Measurements from ENCODE around the gene VSX1.

The VSX1 gene

DNA sequence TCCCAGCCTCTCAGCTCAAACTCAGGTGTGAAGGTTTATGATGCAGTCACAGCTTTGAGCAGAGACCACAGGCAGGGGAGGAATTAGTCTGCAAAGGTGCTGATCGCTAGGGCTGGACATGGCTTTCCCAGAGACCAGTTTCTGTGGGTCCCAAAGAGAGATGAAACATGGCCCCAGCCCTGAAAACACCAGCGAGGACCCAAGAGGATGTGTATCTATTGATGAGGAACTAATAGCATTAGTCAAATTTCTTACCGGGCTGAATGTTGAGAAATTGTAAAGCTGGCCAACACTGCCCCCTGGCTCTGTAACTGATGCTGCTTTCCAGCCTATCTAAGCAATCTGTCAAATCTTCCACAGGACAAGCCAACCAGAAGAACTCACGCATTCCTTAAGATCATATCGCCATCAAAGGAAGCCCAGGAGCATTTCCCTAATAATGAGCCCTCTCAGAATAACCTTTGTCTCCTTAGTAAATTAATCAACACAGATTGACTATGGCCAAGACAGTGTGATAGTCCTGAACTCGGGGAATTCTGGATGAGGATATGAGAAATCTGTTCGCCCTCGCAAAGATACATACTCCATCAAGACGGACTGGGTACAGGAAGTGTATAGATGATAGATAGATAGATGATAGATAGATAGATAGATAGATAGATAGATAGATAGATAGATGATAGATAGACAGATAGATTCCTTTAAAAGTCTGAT is 16.2 kb downstream of the VSX1 start:
- DNase-seq, result peak; percentile 42

DNA sequence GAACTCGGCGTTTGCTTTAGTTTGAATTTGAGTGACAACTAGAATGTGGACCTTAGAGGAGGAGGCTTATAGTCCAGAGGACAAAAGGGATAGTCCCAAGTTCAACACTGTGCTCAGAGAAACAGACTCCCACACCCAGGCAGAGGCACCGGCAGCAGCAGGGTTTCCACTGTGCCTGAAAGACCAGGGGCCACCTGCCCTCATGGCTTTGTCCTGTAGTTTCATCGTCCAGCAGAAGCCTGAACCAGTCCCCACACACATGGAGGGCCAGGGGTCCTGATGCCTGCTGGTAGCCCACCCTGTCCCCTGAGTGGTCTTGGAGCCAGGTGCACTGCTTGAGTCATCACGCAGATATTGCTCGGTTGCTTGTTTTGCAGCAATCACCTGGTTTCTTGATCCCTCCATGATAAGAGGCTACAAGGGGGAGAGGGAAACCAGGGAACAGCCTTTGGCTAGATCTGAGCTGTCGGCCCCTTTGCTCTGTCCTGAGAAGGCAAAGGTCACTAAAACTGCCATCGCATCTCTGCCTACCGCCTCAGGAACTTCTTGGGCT is 16.8 kb downstream of the VSX1 start:
- no peak for DNase-seq

DNA sequence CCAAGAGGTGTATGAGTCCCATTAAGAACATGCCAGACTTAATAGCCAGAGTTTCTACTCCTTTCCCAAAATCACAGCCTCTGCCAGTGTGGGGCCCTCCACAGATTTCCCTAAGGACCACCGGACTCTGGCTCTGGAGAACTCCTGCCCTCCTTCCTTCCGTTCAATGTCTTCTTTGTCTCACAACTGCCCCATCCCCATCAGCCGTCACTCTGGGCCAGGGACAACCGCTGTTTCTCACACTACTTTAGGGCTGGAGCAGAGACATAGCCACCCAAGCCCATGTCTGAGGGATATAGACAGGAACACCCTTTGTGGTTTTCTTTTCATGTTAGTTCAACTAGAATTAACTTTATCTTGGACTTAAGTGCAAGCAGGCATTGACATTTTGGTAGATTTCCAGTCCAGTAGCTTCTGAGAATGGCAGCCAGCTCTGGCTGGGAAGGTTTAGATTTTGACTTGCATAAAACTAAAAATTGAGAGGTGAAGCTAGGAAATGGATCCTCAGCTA is 17.3 kb downstream of the VSX1 start:
- no peak for DNase-seq

DNA sequence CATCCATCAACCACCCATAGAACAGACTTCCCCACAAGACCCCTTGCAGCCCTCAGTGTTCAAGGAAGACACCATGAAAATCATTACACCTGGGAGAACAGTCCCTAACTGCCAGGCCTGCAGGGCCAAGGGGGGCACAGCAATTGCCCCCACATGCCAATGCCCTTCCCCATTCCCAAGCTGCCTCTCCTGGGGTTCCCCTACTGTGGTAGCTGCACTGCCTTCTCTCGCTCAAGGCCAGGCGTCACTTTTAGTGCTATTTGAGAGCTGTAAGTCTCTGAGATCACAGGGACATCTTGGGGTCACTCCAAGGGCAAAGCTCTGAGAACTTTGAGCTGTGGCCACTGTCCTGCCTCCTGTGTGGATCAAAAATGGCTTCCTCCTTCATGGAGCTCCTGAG is 18.0 kb downstream of the VSX1 start:
- DNase-seq, result no peak

DNA sequence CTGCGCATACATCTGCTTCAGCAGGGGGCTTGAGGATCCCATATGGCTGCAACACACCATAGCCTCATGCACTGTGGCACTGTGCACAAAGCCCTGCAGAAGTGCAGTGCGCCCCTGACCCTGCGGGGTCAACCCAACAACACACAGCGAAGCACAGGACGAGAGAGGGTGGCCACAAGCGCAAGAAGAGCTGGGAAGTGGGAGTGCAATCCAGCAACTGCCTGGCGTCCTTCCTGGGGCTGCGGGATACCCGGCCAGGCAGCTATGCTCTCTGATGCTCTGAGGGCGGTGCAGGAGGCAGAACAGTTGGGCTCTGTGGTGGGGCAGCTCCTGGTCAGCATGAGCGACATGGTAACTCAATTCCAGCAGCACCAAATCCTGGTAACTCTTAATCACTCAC is 18.4 kb downstream of the VSX1 start:
- DNase-seq, result no peak

DNA sequence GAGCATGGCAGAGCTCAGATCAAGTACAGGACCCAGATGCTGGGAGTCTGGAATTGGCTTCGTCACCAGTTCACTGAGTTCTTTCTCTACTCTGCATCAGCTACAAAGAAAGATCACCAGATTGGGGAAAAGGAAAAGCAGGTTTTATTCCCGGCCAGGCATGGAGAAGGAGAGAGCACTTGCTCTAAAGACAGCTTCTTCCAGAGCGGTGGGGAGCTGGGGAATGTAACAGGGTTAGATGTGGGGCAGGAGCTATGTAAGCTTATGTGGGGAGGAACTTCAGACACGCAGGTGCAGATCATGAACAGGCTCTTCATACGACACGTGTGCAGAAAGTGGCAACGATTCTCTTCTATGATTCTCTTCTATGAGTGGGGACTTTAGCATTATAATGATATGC is 19.1 kb downstream of the VSX1 start:
- no peak for DNase-seq

DNA sequence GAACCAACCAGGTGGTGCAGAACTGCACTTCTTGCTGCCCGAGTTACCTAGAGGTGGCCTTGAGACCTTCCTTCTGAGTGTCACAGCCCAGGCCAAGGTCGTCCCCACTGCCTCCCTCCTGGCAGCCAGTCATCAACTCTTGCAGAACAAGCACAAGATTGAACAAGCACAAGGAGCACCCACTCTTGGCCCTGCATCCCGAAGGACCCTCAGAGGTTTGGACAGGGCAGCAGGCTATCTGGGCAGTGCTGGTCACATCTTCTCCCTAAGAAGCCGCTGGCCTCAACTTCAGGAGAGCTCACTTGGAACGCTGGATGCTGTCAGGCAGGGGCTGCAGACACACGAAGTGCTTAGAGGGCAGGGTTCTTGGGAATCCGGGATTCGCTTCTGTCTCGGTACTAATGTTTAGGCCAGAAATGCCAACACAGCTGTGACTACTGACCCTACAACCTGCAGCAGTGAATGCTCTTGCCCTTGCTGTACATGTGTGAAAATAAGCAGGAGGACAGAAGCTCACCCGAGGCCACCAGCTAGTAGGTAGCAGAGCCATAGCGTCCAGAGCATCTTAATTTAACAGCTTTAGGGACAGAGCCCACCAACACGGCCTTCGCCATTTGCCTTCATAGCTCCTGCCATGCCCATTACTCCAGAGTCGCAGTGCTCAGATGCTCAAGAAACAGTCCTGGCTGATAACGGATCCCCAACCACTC is 20.0 kb downstream of the VSX1 start:
- no peak for DNase-seq

DNA sequence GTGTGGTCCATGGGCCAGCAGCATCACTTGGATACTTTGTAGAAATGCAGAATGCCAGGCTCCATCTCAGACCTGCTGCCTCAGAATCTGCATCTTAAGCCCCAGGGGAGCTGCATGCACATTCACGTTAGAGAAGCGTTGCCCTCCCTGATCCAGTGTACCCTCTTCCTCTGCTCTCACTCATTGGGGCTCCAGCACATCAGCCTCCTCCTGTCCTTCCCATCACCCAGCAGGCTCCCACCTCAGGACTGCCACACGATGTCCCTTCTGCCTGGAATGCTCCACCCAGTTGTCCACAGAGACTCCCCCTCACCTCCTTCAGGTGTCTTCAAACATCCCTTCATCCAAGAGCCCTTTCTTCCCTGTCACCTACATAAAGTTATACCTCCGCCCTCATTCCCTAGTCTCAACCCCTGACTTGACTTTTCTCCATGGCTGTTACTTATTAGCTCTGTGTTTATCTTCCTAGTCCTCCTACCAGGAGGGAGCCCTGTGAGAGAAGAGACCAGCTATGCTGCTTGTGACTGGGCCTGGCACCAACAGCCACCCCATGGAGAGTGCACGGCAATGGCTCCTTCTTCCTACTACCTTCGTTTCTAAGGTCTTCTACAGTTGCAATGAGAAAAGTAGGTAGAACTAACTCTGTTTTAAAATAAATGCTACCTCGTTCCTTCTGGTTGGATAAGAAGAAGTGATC is 20.7 kb downstream of the VSX1 start:
- no peak for DNase-seq

DNA sequence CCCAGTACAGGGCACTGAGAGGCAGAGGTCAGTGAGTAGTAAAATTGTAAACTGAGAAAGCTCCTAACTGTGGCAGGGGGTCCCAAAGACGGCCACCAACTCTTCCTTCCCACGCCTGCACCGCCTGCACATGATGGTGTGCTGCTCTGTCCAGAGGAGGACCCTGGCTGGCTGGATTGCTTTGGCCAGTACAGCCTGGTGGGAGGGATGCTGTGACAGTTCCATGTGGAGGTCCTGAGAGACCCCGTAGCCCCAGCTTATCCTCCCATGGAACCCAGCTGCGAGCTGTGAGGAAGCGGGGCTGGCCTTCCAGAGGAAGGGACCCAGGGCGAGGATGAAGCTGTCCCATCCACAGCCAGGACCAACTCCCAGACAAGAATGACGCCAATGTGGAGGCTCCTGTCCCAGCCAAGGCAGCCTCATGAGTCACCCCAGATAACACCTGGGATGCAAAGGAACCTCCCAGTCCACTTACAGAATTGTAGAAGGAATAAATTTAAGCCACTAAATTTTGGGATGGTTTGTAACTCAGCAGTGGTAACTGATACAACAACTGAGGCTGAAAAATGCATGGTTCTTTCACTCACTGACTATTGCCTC is 22.0 kb downstream of the VSX1 start:
- DNase-seq, result no peak

DNA sequence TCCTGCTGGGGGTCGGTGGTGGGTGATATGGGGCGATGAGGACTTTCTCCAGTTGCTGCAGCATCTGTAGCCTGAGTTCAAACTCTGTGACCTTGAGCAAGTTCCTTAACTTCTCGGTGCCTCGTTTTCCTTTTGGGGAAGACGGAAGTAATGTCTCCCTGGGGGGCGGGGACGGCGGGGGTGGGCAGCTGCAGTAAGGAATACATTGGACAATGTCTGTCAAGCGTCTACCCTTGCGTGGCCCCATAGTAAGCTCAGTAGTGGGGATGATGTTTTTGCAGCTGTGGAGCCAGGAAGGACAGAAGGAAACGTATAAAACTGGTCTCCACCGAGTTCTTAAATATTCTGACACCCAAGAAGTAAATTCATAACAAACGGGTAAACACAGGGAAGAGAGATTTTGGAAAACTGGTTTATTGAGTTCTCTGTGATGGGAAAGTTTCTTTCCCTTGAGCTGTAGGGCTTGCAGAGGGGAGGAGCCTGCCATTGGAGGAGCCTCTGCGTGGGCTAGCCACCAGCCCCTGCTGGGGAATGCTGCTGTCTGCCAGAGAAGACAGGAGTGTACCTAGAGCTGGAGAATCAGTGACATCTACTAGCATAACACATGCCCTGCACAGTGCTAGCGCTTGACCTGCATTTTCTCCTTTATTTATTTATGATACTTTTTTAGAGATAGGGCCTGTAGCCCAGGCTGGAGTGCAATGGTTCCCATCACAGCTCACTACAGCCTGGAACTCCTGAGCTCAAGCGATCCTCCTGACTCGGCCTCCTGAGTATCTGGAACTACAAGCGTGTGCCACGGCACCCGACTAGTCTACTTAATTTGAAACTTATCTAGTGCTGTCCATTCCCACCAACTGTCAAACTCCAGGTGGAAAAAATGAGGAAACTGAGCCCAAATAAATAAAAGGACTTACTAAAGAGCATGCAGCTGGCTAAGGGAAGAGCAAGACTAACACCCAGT is 22.8 kb downstream of the VSX1 start:
- DNase-seq, result peak; percentile 26

DNA sequence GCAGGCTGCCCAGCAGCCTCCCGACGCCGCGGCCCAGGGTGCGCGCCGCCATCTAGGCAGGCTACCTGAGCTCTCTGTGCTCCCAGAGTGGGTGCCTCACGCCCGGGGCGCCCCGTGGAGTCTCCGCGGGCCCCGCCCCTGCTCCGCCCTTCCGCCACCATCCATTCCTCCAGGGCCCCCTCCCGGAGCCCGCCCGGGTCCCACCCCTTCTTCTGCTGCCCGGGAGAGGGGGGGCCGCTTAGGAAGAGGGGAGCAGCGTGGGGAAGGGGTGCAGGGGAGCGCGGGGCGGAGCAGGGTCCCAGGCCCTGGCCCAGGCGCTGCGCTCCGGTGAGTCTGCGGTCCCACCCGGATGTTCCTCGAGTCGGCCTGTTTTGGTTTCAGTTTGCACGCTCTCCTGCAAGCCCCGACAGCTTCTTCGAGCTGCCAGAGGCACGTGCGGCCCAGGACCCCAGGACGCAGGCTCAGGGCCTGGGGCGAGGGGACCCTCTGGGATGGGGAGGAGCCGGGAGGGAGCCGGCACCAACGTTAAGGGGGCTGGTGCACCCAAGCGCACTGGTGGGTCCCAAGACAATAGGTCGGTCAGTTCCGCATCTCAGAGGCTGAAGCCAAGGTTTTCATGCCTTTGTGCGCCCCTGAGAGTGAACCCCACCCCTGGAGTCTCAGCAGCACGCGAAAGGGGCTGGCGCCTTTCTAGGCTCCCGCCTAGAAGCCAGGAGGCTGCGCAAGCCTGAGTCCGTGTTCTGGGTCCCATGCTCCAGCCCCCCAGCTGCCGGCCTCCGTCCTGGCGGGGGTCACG is 23.7 kb downstream of the VSX1 start, which contains the start of gene ACSS1:
Gene ACSS1, minus strand, starts transcription at position 89 of the 796 bp plus-strand sequence. Its CDS starts 37 bp downstream, at position 52.
- DNase-seq, result peak; percentile 69

DNA sequence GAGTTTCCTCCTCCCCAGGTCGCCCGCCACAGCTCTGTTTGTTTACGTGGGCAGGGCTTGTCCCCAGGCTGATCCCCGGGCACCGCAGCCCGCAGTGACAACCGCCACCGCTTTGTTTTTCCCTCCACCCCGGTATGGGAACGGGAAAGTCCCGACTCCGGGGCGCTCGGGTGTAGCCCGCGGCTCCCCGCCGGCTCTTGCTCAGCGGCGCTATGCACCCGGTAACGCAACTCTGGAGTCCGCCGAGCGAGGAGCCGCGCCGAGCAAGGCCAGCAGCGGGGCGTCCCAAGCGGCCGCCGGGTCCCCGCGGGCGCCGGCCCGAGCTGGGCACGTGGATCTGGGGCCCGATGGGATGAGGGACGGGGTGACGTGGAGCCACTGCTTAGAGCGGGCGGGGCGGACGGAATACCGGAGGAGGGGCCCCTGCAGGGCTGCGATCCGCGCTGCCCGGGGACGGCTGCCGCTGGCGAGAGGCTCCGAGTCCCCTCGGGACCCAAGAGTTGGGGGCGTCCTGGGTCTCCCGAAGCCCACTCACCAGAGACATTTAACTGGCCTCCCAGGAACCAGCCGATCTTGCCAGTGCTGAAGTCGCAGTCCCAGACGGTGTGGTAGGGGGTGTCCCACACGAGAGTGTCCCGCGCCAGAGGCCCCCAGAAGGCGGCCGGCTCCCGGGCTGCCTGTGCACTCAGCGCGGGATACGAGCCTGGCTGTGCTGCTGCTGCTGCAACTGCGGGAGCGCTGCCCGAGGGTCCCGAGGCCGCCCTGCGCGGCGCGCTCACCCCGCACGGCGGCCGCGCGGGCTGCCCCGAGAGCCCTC is 24.5 kb downstream of the VSX1 start:
- peak; percentile 33 for DNase-seq

DNA sequence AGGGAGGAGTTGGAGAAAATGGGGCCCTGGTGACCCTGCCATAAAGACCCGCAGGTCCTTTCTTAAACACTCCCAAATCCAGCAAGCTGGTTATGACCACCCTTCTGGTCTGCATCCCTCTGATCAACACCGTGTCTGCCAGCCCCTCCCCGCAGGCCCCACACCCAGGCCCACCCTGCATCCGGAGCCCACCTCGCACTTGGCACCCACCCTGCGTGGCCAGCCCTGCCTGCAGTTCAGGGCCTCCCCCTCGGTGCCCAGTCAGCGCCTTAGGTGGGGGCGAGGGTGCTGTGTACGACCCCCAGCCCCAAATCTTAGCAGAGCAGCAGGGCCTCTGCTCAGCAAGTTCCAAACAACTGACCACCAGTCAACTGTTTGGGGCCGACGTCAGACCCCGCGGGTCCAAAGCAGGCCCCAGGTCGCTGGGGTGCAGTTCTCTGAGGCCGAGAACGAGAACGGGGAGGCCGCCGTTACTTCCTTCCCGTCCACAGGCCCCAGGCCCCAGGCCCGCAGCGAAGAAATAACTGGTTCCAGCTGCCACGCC is 25.2 kb downstream of the VSX1 start:
- no peak for DNase-seq

DNA sequence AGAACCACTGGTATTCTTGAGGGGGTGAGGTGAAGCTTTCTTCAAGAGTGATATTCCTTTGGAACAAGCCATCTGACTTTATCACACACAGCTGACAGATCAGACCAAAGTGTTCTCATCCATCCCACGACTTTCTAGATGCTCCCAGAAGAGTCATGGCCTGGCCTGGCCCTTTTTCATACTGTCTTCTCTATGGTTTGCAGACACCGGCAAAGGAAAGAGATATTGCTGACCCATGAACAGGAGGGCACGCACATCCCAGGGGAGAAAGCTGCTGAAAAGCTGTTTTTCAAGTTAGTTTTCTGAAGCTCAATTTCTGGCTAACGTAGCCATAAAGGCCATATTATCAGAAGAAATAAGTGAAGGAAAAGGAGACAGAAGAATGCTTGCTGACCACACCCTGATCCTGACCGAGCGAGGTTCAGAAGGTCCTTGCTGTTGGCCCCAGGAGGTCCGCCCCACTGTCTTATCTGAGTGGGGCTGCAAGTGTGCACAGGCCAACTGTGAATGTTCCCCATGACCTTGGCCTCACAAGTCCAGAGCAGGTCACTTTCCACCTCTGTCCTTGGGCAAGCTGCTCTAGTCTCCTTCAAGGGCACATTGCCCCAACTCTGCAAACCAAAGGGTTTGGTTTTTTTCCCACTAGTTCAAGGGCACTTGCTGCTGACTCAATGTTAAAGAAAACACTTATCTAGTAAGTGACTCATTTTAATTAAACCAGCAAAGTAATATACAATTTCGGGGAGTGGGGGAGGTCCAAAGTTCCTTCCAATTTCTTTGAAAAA is 26.0 kb downstream of the VSX1 start:
- no peak for DNase-seq

DNA sequence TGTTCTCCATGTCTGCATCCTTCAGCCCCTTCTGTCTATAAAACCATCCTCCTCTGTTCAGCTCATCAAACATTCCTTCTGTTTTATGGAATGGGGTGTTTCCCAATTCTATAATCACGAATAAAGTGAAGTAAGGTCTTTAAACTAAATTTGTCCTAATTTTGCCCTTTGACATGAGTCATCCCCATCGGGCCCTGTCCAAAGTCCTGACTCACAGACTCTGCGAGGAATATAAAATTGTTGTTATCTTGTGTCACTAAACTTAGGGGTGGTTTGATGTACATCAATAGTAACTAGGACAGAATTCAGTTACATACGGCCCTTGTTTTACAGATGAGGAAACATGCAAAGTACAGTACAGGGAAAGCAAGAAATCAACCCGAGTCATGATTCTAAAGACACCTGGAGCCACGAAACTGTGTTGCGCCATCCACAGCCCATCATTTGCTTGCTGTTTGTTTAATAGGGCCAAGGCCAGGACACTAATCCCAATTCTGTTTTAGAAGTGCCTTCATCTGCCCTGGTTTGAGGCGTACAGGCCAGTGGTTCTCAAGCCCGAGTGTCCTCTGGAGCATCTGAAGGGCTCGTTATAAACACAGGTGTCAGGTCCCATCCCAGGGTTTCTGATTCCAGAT is 26.8 kb downstream of the VSX1 start:
- no peak for DNase-seq

DNA sequence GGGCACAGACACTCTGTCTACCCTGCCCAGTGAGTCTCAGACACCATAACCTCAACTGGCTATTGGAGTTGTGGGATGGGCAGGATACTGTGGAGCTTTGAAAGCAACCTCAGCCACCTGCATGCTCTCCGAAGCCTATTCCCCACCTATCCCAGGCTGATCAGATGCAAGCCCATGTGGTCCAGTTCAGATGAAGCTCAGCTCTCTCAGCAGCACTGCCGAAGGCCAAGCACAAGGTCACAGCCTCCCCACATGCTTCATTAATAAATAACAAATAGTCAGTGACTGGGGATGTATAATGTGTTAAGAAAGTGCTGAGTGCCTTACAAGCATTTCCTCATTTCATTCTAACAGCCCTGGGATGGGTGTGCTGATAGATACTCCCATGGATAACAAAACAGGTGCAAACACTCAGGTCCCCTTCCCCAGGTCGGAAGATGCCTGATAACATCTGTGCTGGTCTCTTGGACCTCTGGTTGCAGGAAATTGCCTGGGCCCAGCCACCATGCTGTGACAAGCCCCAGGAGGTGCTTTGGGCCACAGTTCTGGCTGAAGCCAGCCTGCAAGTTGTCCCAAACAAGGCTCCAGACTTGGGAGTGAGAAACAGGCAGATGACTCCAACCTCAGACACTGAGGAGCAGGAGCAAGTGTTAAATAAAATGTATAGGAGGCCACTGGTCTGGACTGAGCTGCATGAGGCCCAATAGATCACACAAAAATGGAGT is 27.7 kb downstream of the VSX1 start:
- DNase-seq, result no peak

DNA sequence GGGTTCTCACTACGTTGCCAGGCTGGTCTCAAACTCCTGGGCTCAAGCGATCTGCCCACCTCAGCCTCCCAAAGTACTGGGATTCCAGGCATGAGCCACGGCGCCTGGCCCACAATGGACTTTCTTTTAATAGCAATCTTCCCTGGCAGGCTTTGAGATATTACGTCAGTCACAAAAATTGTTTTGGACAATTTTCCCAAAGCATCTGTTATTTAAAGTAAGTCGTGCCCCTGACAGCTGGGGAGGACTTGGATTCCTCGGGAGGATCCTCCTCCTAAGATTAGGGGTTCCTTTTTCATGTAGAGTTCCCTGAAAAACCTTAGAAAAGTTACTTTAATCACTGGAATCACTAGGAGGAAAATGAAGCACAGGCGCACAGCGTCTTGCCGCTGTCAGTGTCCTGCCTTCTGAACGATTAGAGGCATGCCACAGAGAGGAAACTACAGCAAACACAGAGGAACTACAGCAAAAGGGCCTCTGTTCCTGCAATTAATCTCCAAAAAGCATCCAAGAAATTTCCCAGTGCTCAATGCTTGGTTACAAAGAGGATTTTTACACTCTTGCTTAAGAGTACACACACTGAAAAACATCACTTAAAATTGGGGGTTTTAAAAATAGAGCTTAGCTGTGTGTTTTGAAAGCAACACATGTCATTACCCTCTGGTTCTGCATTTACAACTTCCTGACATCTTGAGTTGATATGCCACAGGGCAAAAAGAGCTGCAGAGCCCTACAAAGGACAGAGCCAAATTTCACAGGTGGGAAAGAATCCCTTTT is 28.5 kb downstream of the VSX1 start:
- DNase-seq, result peak; percentile 34
